Activated CD8-positive, alpha-beta memory T cell treated with anti-CD3 and anti-CD28 coated beads for 48 hours (primary cell): ENCODE results near the gene CEP112.

ENCODE experiments used
- DNase-seq, 3 experiments: peaks; one replicate each; pipeline ENCODE4 v3.0.0-alpha.2; 2020; ENCODE audit warnings: low read depth in 2 of 3, low spot score in 2 of 3

The CEP112 gene

DNA sequence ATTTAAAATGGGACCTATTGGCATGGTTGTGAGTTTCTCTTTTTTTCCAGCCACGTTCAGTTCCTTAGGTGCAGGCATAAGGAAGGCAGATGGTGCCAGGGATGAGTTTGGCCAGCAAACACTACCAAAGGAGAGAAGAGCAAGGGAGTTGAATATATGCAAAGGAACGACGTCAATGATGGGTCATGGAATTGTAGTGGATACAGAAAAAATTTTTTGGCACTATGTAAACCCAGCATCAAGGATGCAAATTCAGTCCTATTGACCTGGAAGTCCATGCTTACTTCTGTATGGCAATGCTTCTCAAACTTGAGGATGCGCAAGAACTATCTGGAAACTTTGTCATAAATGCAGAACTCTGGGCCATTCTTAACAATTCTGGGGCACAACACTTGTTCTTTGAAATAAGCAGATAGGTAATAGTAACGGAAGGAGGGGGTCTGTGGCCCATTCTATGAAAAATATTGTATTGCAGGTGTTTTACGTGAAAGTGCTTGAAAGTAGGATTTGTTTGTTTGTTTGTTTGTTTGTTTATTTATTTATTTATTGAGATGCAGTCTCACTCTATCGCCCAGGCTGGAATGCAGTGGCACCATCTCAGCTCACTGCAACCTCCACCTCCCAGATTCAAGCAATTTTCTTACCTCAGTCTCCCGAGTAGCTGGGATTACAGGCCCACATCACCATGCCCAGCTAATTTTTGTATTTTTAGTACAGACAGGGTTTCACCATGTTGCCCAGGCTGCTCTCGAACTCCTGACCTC lies 19.3 kb upstream of the CEP112 start:
- no peak for DNase-seq

- no peak for DNase-seq
Observed at GRCh38 chr17:66210208-66210574, 18.3 kb upstream of the CEP112 start.

DNA sequence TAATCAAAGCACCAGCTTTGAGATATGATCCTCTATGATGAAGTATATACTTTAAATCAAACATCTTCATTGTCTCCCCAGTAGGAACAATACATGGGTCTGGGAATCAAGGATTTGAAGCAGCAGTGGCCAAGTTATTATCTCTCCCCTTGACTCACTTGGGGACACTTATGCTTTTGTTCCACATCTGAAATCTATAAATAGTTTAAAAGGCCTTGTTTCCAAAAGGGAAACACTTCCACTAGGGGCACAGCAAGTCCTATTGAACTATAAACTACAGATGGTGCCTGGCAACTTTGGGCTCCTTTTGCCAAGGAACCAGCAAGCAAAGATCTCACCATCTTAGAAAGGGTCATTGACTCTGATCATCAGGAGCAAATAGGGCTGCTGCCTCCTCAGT lies 16.0 kb upstream of the CEP112 start:
- DNase-seq: no peak

- no peak for DNase-seq
Observed at GRCh38 chr17:66203274-66204015, 11.5 kb upstream of the CEP112 start.

DNA sequence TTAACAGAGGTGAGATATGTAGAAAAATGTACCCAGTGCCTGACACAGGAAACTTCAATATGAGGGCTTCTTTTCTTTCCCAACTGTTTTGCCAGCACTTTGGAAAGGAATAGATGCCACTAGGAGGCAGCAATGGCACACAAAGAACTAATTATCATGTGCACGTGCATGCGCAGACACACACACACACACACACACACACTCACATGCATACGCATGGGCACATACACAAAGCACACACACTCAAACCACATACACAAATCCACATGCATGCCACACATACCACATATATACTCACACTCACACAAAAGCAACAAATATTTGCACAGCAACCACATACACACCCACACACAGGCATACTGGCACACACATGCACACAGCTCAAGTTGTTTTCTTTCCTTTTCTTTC lies 8.8 kb upstream of the CEP112 start:
- DNase-seq: no peak

GRCh38 chr17:66198242-66198641 lies 6.3 kb upstream of the CEP112 start:
- DNase-seq: no peak

- no peak for DNase-seq
Observed at GRCh38 chr17:66192378-66192687, 400 bp upstream of the CEP112 start.

GRCh38 chr17:66190738-66191592 lies 968 bp downstream of the CEP112 start:
- DNase-seq: no peak

DNA sequence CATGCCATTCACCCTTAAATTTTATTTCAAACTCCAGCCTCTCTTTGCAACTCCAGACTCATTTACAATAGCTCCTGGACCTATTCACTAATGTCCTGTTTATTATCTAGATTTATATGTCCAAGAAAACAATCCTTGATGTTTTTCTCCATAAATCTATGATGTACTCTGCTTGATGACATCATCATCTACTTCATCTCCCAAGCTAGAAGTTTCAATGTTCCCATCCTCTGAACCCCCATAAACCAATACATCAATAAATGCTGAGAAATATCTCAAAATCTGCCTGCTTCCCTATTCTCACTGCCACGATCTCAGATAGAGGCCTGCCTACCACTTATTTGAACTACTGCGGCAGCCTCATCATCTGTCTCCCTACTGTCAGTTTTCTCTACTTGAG lies 4.2 kb downstream of the CEP112 start:
- DNase-seq: no peak

DNA sequence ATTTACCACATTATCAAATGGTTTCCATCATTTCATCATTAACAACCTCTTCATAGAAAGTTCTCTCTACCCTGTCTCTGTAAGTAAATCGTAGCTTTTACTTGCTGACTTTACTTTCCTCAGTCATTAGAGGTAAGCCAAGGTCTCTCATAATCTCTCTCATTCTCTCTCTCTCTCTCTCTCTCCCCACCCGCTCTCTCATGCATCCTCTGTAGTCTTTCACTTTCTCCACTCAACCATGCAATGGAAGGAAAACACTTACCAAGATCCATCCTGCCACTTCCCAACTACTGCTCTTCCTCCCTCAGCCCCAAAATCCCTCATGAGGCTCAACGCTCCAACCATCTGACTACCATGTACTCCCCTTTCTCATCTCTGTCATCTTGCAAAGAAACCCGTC lies 6.1 kb downstream of the CEP112 start:
- DNase-seq: no peak

DNA sequence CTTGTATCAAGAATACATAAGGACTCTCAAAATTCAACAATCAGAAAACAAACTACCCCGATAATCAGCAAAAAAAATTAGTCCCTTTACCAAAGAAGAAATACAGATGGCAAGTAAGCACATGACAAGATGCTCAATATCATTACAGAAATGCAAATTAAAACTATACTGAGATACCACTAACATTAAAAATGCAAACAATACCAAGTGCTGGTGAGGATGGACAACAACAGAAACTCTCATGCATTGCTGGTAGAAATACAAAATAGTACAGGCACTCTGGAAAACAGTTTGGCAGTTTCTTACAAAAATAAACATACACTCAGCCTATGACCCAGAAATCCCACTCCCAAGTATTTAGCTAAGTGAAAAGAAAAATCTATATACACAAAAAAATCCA lies 7.5 kb downstream of the CEP112 start:
- no peak for DNase-seq

DNA sequence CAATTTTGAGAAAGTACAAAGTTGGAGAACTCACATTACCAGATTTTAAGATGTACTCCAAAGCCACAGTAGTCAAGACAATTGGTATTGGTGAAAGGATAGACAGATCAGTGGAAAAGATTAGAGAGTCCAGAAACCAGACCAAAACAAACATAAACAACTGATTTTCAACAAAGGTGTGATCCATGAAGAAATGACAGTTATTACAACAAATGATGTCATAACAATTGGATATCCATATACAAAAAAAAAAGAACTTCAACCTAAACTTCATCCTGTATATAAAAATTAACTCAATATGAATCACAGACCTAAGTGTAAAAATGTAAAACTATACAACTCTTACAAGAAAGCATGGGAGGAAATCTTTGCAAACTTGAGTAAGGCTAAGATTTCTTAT lies 8.4 kb downstream of the CEP112 start:
- no peak for DNase-seq

- DNase-seq: no peak
Observed at GRCh38 chr17:66178642-66179041, 13.3 kb downstream of the CEP112 start.

- DNase-seq: no peak
Observed at GRCh38 chr17:66177048-66177447, 14.9 kb downstream of the CEP112 start.

DNA sequence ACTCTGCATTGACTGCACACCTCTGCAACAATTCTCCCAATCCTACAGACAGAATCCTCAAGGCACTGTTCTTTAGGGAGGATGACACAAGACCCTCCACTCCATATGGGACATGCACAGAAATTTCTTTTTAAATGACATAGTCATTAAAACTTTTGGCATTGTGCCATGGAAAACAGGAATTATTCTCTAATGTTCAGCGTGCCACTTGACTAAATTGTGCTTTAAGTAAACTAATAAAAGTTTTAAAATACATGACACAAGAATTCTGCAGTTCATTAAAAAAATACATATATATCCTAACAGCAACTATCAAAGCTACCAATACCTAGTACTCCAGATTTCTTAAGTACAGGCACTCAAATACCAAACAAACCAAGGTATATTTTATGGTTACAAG lies 16.0 kb downstream of the CEP112 start:
- DNase-seq: no peak

GRCh38 chr17:66172691-66173223 lies 19.2 kb downstream of the CEP112 start:
- no peak for DNase-seq

- DNase-seq: no peak
Observed at GRCh38 chr17:66172144-66172543, 19.8 kb downstream of the CEP112 start.

- DNase-seq: no peak
Observed at GRCh38 chr17:66171692-66172091, 20.2 kb downstream of the CEP112 start.

DNA sequence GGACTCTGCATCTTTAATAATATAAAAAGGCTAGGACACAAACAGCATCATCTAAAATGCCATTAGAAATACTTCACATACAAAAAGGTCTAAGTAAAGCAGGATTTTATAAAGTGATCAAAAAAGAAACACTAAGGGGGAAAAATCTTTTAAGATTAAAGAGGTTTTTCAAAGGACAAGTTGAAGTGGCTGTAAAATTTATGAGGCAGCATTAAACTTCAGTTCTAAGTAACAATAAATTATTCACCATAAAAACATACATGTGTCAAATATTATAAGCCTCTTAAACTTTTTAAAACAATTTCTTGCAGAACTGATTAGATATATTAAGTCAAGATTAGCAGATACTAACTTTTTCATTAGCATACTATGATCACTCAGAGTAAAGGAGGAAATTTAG lies 20.8 kb downstream of the CEP112 start:
- DNase-seq: no peak

DNA sequence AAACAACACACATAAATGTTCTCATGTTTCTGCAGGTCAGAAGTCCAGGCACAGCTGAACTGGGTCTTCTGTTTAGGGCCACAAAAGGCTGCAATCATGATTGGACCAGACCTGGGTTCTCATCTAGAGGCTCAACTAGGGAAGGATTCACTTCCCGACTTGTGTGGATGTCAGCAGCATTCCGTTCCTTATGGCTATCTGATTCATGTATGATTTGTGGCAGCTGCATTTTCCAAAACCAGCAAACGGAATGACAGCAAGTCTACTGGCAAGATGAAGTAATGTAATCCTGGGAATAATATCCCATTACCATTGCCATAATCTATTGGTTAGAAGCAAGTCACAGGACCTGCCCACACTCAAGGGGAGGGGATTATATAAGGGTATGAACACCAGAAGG lies 22.1 kb downstream of the CEP112 start:
- DNase-seq: no peak

- no peak for DNase-seq
Observed at GRCh38 chr17:66167189-66167815, 24.6 kb downstream of the CEP112 start.
